ENCODE measurements around the gene KDM3B.
A peak's percentile ranks its signal among the peaks of the same experiment; 100 is the strongest.

- TF ChIP-seq CTCF (IDR thresholded peaks at IDR 0.05) = peak in 1 of 4 donors; percentile 9
- peak; percentile 100 for TF ChIP-seq POLR2A (IDR thresholded peaks at IDR 0.05)
Observed at GRCh38 chr5:138465261-138466124, 113.0 kb downstream of the KDM3B start, which contains the start of gene EGR1.
